Glutamatergic neuron (in vitro differentiated cells): ENCODE data around the gene PRDM16. TPM values are rescaled to one million over a fixed set of nuclear protein-coding genes. Genes with fewer than 3 reads are reported as not detected.

ENCODE experiments used
- DNase-seq: peaks from one replicate; pipeline ENCODE4 v3.0.0; 2022
- H3K27ac Mint-ChIP-seq: one replicate; pipeline ENCODE4 v1.8.0; 2020; ENCODE audit warnings: mild to moderate bottlenecking, mixed read lengths, inconsistent platforms; ENCODE audit not compliant: unreplicated experiment
- H3K27me3 Mint-ChIP-seq: one replicate; pipeline ENCODE4 v1.8.0; 2020; ENCODE audit warnings: mild to moderate bottlenecking, moderate library complexity, mixed read lengths, inconsistent platforms; ENCODE audit not compliant: unreplicated experiment
- H3K36me3 Mint-ChIP-seq: one replicate; pipeline ENCODE4 v1.8.0; 2020; ENCODE audit warnings: mild to moderate bottlenecking, mixed read lengths, inconsistent platforms; ENCODE audit not compliant: unreplicated experiment
- H3K4me1 Mint-ChIP-seq: one replicate; pipeline ENCODE4 v1.8.0; 2020; ENCODE audit warnings: mild to moderate bottlenecking, low read depth, mixed read lengths, inconsistent platforms; ENCODE audit not compliant: unreplicated experiment
- H3K4me3 Mint-ChIP-seq: one replicate; pipeline ENCODE4 v1.8.0; 2020; ENCODE audit warnings: mild to moderate bottlenecking, mixed read lengths, inconsistent platforms; ENCODE audit not compliant: unreplicated experiment
- H3K9me3 Mint-ChIP-seq: one replicate; pipeline ENCODE4 v1.8.0; 2020; ENCODE audit warnings: mild to moderate bottlenecking, moderate library complexity, mixed read lengths, inconsistent platforms; ENCODE audit not compliant: unreplicated experiment
- total RNA-seq: library from RNA; stranded (reverse); fragmentation: NEBNext Ultra II Directional; extraction: Animal tissue kit (Norgen Biotek cat#: 25700); gene quantifications from one replicate; pipeline ENCODE4 v1.2.1, GENCODE V29; 2021; ENCODE audit not compliant: unreplicated experiment
- TF ChIP-seq, protein P1 (sequence below): fragments of 200-600 bp; sonication (generic); IDR thresholded peaks from one replicate; pipeline ENCODE4 v1.5.0; 2021; ENCODE audit not compliant: partially characterized antibody, unreplicated experiment

Gene PRDM16
- total RNA-seq, 1 donor from 2014 or later = 0.07 TPM

DNA sequence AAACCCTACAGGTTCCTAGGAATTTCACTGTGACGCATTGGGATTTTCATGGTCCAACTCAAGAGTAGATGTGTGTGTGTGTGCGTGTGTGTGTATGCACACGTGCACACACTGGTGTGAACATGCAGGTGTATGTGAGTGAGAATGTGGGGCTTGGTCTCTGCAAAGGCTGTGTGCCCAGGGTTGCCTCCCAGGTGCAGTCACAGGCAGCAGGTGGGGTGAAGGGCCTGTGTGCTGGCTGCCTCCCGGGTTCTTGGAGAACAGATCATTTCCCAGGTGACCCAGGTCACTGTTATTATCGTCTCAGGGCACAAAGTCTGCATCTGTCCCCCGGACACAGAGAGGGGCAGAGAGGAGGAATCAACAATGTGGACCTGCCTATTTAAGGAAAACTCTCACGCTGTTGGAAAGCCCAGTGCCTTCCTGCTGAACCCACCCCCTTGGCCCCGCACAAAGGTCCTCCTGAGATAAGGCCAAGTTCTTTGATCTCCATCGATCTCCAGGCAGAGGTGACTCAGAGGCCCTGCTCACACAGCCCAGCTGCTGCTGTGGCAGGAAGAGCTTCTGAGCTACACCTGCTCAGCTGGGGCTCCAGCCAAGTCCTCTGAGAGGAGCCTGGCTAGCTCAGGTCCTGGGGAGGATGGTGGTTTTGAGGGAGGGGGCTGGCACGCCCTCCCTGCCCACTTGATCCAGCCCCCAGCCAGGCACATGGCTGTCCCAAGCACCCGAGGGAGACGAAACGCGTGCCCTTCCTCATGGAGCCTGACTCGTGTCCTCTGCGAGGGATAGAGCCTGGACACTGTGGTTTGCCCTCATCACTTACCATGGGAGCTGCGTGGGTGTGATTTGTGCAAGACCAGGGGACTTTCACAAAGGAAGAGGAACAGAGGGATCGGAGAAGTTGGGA lies 251.5 kb downstream of the PRDM16 start:
- TF ChIP-seq, protein P1, sequence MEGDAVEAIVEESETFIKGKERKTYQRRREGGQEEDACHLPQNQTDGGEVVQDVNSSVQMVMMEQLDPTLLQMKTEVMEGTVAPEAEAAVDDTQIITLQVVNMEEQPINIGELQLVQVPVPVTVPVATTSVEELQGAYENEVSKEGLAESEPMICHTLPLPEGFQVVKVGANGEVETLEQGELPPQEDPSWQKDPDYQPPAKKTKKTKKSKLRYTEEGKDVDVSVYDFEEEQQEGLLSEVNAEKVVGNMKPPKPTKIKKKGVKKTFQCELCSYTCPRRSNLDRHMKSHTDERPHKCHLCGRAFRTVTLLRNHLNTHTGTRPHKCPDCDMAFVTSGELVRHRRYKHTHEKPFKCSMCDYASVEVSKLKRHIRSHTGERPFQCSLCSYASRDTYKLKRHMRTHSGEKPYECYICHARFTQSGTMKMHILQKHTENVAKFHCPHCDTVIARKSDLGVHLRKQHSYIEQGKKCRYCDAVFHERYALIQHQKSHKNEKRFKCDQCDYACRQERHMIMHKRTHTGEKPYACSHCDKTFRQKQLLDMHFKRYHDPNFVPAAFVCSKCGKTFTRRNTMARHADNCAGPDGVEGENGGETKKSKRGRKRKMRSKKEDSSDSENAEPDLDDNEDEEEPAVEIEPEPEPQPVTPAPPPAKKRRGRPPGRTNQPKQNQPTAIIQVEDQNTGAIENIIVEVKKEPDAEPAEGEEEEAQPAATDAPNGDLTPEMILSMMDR = peak; percentile 45
- no peak overlapping the region for H3K4me3 Mint-ChIP-seq
- peaks cover 6% of the 10 kb centered on the region for H3K27me3 Mint-ChIP-seq
- peaks cover 2% of the 10 kb centered on the region for H3K9me3 Mint-ChIP-seq
- no peak for DNase-seq
- H3K4me1 Mint-ChIP-seq = peaks cover 6% of the 10 kb centered on the region
- H3K36me3 Mint-ChIP-seq = no peaks in the 10 kb centered on the region
- H3K27ac Mint-ChIP-seq = no peak overlapping the region

DNA sequence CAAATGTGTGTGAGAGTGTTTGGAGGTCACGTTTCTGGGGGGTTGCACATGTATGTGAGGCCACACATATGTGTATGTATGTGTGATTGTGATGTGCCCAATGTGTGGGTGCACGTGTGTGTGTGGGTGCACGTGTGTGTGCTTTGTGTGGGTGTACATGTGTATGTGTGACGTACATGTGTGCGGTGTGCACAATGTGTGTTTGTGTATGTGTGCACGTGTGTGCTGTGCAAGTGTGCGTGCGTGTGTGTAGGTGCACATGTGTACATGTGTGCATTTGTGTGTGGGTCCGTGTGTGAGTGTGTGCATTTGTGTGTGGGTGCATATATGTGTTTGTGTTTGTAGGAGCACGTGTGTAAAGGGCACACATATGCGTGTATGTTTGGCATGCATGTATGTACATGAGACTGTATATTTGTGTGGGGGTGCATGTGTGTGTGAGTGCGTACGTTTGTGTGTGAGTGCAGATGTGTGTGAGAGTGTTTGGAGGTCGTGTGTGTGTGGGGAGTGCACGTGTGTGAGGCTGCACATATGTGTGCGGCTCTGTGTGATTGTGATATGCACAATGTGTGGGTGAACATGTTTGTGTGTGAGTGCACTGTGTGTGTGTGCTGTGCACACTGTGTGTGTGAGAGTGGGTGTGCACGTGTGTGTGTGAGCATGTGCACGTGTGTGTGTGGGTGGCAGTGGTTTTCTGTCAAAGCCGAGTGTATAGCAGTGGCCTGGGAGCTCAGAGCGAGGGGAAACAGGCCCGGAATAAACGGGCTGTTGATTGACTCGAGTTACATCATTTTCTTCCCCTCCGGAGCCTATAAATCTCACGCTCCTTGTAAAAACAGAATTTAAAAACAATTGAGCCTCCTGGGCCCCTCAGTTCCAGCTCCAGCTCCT lies 252.8 kb downstream of the PRDM16 start:
- Mint-ChIP-seq H3K4me1 (no peaks in the 10 kb centered on the region), H3K4me3 (no peak overlapping the region), H3K27me3 (peaks cover 6% of the 10 kb centered on the region), H3K9me3 (peaks cover 5% of the 10 kb centered on the region), H3K36me3 (peaks cover 5% of the 10 kb centered on the region), H3K27ac (no peak overlapping the region)
- TF ChIP-seq, protein P1 = no peak
- DNase-seq = no peak

DNA sequence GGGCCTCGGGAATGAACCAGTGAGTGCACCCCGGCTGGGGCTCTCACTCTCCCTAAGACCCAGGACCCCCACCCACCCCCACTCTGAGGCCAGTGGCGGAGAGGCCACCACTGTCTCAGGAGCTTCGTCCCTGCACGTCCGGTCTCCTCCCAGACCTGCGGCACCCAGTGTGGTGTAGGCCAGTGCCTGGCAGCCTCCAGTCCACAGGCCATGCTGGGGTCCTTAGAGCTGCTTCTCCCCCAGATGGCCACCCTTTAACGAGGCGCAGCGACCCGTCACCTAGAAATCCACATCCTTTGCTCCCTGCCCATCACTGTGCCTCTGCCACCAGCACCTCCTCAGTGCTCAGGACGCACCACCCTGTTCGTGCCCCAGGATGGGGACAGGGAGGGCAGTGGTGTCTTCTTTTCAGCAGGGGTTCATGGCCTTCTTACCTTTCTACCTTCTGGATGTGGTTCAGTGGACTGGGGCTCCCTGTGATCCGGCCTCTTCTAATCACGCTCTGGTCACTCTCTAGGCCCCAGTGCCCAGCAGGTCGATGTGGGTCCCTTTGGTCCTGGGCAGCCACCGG lies 253.5 kb downstream of the PRDM16 start:
- TF ChIP-seq, protein P1 = no peak
- Mint-ChIP-seq H3K9me3 (peaks cover 5% of the 10 kb centered on the region), H3K4me3 (no peak overlapping the region), H3K27me3 (peaks cover 6% of the 10 kb centered on the region), H3K27ac (no peak overlapping the region), H3K36me3 (peaks cover 5% of the 10 kb centered on the region), H3K4me1 (no peaks in the 10 kb centered on the region)
- no peak for DNase-seq

DNA sequence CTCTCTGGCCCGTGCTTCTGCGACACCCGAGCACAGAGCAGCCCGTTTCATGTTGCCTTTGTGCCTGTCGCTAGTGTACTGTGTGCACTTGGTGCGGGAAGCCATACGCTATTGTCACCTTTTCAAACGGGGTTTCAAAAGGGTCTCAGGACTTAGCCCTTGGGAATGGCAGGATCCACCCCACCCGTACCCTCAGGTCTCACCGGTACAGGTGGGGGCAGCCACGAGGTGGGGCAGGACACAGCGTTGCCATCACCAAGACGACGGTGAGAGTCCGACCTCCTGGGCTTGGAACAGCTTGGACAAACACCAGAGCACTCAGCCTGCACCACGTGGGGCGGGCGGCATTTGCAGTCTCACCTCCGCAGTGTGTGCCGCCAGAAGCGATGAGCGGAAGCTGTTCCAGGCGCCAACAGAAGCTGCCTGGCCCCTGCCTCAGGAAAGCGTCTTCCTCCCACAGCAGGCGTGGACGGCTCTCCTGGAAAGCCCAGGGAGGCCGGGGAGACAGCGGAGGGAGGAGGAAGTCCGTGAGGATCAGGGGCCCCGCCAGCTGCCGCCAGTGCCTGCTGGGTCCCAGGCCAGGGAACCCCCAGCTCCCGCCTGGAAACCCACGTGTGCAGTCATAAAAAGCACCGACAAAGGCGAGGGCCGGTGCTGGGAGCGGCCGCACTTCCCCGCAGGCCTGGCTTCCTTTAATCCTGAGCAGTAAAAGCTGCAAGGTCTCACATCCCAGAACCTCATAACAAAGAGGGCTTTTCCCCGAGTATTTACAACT lies 254.2 kb downstream of the PRDM16 start:
- Mint-ChIP-seq H3K27me3 (peaks cover 6% of the 10 kb centered on the region), H3K36me3 (peaks cover 5% of the 10 kb centered on the region), H3K4me1 (no peaks in the 10 kb centered on the region), H3K4me3 (no peak overlapping the region), H3K9me3 (peaks cover 5% of the 10 kb centered on the region), H3K27ac (no peak overlapping the region)
- TF ChIP-seq, protein P1 = no peak
- DNase-seq = no peak
